NCI-H226 (cell line): ENCODE measurements around the gene THYN1.
"Not testable (repeated sequence)": the region's sequence is repeated elsewhere in the genome, so short reads cannot be mapped to it uniquely, and the experiment has no call there.

Source experiments
- DNase-seq: peaks from one replicate; pipeline ENCODE4 v3.0.0-alpha.2; 2015

Gene THYN1

DNA sequence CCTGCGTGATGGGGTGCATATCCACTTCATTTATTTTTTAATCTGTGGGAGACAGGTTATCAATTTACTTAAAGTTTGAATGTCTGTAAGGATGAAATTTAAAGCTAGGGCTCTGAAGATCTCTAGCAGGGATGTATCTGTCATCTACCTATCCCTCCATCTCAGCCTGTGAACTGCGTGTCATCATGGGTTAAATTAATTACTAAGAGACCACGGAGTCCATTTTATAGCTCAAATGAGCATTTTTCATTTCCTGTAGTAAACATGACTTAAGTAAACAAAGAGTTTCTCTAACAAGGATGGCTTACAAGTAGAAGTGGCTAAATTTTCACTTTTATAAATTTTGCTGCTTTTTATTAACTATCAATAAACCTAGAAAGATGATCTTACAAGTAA lies 20.2 kb upstream of the THYN1 start:
- DNase-seq, result no peak

DNA sequence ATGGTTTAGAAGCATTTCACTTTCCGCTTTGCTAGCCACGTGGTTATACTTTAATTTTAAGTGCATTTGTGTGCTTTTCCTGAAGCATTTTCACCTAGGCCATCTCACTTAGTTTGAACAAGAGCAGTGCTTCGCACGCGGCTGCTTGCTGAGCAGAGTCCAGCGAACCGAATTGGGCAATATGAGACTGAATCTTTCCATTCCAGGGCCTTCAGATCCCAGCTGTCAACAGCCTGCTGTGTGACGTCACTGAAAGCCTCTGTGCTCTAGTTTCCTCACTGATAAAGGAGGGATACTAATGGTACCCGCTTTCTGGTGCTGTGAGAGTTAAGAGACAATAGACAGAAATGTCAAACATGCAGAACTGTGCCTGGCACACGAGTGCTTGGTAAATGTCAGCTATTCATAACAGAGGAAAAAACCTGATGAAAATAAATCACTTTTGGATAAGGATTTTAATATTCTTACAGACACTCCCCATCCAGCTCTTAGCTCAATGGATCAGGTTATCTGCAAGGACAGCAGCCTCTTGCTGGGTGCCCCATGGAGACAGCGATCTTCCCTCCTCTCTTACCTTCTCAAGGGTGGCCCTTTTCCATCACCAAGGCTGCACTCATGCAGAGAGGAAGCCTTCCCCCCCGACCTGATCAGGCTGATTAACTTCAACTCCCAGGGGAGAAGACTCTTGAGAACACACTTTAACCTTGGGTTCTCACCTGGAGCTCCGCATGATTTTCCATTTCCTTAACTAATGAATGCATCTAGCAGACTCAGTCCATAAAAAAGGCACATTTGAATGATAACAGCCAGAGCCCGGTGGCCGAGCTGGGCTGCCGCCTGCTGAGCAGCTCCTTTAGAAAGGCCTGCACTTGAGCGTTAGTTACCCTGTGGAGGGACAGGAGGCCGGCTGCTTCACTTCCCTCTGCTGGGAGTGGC lies 19.5 kb upstream of the THYN1 start:
- DNase-seq, result no peak

DNA sequence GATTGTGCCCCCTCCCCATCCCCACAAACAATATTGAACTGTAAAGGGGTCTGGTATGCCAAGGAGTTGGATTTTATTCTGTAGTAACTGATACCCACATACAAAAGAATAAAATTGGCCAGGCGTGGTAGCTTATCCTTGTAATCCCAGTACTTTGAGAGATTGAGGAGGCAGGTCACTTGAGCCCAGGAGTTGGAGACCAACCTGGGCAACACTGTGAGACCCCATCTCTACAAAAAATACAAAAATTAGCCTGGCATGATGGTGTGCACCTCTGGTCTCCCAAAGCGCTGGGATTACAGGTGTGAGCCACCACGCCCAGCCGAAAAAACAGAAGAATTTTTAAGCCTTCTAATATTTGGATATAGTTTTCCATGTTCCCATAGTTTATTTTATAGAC lies 18.8 kb upstream of the THYN1 start:
- DNase-seq, result no peak

DNA sequence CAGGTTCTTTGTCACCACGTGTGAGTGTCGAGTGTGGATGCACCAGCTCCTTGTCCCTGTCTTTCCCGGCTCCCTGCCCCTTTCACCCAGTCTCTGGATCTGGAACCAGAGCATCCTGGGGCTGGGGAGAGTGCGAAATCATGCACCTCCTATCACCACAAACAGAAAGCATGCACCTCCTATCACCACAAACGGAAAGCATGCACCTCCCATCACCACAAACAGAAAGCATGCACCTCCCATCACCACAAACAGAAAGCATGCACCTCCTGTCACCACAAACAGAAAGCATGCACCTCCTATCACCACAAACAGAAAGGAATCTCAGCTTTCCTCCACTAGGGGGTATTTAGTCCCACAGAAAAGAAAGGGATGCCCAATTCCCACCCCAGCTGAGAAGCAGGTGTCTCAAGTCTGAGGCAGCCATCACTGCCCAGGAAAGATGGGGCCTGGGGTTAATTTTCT lies 17.1 kb upstream of the THYN1 start:
- DNase-seq, result peak; percentile 21

DNA sequence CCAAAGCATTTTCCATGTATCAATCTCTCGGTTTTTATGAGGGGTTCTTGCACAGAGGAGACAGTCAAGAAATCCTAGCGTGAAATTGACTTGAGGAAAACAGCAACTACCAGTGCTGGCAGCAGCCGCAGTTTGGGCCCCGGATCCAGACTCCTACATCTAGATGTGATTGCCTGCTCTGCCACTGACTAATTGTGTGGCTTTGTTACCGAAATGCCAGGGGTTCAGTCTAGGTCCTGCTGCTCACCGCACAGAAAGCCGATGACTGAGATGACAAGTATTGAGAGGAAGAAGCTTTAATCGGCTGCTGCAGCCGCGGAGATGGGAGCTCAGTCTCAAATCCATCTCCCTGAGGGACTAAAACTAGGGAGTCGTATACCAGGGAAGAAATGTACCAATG lies 14.8 kb upstream of the THYN1 start:
- DNase-seq, result no peak

DNA sequence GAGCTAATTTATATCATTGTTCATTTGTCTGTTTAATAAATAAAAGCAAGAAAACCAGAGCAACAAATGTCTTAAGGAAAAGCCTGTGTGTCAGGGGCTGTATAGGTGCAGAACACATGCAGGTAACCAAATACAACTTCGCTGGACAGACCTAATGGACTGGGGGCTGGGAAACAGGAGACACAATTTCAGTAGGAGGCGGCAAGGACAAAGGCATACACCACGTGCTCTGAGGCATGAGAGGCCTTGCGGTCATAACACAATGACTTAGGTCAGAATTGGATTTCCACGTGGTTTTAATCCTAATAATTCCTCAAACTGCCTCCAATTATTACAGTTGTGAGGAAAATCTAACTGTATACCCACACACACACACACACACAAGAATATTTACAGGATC lies 14.3 kb upstream of the THYN1 start:
- DNase-seq, result no peak

DNA sequence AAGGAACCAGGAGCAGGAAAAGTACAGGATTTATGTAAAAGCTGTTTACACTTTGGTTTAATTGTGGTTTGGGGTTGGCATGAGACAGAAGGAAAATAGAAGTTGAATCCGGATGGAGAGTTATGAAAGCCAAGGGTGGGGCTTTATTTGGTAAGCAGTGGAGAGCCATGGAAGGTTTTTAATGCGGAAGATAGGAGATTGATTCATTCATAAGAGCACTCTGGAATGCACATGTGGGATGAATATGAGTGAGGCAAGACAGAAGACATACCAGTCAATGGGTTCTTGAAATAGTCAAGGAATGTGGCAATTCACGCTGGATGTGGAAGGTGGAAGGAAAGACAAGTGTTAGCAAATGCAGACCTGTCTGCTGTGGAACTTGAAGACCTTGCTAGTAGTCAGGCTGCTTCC lies 13.7 kb upstream of the THYN1 start:
- peak; percentile 81 for DNase-seq

DNA sequence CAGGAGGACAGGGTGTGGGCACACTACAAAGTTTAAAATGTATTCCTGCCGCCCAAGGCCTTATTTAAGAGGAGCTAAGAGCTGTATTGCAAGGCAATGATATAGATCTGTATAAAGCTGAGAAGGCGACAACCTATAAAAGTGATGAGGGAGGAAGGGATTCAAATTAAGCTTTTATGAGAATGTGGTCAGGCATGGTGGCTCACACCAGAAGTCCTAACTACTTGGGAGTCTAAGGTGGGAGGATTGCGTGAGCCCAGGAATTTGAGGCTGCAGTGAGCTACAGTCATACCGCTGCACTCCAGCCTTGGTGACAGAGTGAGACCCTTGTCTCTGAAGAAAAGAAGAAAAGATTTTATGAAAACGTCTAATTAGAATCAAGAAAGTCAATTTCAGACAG lies 13.3 kb upstream of the THYN1 start:
- DNase-seq, result no peak

DNA sequence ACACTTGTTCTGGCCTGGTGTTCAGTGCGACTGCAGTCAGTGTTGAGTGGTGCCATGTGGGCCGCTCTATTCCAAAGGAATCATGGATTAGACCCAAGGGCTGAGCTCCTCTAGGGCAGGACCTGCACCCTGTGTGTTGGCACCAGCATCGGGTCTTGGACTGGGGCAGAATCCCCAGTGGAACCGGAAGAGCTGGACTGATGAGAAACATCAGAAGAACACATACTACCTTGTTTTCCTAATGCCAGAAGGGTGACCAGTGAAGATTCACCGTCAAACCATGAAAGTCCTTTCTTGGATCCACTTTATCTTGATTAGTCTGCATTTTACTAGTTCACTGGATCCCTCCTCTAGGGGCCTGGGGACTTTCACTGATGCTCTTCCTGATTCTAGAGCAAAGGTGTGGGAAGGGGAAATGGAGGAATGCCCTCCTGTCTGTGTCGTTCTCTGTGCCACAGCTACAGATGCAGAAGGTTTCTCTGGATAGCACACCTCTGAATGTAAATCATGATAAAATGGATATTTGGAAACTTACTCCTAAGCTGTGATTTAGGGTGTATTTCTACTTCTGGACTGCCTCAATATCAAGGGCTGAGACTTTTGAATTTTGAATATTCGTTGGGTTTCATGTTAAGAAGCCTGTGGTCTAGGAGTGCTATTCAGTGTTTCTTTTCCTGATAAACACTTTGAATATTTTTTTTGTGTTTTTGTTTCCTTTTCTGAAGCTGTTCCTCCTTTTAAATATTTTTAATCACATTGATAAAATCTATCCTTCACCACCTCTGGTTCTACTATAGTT lies 12.0 kb upstream of the THYN1 start:
- DNase-seq, result no peak

DNA sequence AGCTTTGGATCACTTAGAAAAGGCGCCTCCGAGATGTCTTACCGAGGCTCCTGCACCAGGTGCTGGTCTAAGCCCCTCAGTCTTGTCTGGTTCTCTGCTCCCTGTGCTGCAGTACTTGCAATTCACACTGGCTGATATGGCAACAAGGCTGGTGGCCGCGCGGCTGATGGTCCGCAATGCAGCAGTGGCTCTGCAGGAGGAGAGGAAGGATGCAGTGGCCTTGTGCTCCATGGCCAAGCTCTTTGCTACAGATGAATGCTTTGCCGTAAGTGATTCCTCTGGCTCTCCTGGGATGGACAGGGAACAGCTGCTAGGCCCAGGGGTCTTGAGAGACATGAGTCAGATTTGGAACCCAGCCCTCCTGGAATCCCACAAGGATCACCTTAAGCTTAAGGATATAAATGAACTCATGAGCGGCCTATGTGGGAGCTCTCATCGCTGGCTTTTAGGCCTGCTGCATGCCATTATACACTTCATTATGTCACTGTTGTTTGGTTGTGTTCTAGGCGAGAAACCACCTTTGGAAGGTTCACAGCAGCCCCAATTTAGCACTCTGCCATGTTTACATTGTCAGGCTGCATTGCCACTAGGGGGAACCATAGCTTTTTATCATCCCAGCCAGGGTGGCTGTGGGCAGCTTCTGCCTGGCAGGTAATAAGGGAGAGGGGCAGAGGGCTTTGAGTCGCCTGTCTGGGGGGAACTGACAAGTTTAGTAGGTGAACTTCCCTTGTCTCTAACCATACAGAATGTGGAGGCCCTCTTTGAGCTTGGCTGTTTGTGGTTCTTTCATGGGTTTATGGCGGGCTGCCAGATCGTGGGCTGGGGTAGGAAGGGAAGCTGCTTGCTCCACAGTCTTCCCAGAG lies 8.7 kb upstream of the THYN1 start:
- DNase-seq, result peak; percentile 6

DNA sequence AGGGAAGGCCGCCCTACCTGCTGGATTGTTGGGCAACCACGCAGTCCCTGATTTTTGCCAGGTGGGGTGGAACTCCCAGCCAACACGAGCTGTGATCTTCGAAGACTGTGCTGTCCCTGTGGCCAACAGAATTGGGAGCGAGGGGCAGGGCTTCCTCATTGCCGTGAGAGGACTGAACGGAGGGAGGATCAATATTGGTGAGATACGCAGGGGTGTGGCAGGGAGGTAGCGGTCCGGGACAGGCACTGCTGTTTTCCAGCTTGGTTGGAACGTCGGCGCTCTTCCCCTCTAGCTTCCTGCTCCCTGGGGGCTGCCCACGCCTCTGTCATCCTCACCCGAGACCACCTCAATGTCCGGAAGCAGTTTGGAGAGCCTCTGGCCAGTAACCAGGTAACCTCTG lies 7.8 kb upstream of the THYN1 start:
- DNase-seq, result no peak

DNA sequence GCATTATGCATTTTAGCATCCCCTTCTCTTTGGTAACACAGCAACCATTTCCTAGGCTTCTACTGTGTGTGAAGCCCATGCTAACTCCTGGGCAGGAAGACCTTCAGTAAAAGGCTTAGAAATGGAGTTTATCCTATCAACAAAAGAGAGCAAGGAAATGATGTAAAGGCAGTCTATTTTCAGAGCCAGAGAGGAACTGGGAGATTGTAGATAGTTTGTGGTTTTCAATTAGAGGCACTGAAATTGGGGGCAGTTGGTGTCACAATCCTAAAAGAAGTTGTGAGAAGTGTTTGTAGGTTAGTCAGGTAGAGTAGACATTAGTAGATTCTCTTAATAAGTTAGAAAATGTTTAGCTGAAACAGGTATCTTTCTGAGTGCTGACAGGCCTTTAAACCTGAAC lies 7.4 kb upstream of the THYN1 start:
- no peak for DNase-seq

DNA sequence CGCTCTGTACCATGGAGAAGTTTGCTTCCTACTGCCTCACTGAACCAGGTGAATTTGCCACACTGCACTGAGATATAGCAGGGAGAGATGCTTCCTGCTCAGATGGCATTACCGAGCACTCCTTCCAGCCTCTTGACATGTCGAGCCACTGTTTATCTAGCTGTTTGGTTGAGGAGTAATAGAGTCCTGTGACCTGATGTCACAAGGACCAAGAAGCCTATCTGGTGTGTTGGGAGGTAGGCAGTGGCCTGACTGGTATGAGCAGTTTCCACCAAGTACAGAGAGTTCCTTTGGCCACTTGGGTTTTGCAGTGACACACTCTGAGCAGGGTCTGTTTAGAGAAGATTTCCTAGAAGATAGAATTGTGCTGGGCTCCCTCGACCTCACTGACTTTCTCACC lies 5.4 kb upstream of the THYN1 start:
- DNase-seq, result no peak

DNA sequence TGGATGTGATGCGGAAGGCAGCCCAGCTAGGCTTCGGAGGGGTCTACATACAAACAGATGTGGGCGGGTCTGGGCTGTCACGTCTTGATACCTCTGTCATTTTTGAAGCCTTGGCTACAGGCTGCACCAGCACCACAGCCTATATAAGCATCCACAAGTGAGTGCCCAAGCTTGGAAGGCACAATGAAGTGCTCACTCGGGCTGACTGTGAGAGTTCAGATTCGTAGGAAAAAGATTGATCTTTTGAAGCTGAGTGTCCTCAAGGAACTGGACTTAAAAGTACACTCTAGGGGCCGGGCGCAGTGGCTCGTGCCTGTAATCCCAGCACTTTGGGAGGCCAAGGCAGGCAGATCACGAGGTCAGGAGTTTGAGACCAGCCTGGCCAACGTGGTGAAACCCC lies 3.9 kb upstream of the THYN1 start:
- DNase-seq, result no peak

DNA sequence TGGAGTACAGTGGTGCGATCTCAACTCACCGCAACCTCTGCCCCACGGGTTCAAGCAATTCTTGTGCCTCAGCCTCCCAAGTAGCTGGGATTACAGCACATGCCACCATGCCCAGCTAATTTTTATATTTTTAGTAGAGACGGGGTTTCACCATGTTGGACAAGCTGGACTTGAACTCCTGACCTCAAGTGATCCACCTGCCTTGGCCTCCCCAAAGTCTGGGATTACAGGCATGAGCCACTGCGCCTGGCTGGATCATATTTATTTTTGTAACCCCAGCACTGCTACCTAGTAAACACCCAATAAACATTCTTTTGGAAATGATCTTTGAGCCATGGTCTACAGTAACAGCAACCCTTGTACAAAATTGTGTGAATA lies 2.0 kb upstream of the THYN1 start:
- DNase-seq, result not testable (repeated sequence)

DNA sequence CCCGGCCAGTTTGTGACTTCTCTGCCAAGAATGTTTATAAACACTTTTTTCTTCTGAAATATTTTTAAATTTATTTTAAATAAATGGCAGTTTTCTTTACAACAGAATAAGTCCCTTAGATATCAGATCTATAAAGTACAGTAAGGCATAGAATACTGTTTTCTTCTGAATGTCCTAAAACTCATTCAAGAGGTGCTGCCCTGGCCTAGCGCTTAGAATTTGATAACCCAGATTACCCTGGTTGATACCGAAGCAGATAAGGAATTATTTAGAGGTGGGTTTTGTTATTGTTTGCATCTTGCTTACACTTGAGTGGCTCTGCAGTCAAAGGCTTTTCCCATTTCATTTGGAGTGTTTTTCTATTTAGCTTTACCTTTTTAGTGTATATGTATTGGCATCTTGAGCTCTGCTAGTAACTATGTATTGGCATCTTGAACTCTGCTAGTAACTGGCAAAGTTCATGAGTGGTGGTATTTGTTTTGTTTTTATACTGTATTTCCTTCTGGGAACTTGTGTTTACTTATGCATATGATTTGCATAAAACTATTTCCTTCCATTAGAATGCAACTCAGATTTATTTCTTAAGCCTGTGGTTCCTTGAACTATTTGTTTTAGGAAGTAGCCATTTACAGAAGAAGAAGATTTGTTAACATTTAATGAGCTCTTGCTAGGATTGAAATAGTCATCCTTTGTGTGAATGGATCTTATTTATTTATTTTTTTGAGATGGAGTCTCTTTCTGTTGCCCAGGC lies 1.5 kb upstream of the THYN1 start:
- DNase-seq, result no peak

DNA sequence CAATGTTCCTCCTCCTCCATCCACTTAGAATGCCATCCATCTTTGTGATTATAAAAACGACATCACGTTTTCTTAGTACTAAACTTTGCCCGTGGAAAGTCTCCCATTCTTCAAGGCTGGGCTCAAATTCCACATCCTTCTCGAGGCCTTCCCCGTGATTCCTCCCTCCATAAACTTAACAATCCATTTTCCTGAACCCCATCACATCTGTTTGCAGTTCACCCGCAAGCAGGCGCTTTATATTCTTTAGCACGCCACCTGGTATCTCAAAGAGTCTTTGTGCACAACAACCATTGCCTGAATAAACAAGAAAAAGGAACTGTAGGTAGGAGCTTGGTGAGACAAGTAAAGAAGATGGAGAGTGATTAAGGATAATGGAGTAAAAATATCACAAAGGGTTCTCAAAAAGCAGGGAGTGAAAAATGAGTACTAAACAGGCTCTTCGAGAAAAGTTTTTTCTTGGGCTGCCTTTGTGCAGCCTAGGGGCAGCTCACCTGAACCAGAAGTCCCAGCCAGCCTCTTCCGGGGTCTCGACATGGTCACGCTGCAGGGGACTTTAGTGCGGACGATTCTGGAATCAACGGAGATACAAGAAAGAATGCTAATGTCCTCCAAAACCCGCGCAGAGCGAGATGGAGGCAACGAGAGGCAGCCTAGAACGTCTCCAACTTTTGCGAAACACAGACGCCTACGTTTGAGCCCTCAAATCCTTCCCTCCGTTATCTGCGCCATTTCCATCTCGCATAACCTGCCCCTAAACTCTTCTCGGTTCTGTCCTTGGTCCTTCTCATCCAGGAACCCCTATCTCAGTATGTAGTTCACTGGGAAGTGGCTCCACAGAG lies 585 bp downstream of the THYN1 start:
- no peak for DNase-seq

DNA sequence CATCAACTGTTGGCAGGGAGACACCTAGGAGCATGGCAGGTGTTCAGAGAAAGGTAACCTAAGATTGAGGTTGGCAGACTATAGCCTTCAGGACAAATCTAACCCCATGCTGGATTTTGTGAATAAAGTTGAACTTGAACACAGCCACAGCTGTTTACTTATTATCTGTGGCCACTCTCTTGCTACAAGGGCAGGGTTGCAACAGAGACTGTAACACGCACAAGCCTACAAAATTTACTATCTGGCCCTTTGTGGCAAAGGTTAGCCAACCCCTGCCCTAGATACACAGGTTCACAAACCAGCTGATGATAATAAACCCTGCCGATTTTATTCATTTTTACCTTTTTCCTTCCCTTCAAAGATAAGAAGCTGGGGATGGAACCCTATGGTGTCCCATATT lies 2.5 kb downstream of the THYN1 start:
- no peak for DNase-seq

DNA sequence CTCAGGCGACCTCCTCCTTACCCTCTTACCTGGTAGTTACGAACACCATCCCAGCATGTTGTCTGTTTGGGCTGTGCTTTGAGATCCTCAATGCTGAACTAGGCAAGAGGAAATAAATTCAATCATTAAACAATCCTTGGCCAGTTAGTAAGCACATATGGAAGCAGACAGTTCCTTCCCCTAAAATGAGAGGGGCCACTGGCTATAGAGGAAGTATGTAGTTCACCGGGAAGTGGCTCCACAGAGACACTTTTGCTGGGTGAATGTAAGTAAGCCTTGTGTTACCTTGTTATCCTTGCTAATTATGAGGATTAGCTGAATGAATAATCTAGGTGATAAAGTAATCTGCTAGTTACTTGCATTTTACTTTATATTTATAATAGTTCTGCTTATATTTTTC lies 2.9 kb downstream of the THYN1 start:
- DNase-seq, result no peak

DNA sequence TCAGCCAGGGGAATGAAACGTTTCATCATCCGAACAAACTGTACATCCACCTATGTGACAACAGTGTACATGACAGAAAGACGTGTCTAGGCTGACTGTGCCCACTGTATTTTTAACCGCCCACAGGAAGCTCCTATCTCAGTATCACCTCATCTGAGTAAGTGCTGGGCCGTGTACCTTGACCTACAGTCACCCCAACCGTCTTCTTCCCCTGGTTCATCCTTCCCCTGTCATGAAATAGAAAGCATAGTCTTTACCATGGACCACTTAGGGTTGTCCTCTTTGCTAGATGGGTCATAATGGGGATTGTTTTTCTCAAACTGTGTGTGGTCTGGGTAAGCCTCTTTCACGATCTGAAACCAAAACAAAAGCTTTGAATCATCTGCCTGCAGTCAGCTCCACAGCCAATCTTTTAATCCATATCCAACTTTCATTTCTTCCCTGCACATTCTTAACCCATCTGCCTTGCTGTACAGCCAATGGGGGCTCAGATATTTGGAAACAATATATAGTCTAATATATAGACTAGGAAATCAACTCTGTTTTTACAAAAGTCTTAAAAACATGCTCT lies 4.2 kb downstream of the THYN1 start:
- no peak for DNase-seq

DNA sequence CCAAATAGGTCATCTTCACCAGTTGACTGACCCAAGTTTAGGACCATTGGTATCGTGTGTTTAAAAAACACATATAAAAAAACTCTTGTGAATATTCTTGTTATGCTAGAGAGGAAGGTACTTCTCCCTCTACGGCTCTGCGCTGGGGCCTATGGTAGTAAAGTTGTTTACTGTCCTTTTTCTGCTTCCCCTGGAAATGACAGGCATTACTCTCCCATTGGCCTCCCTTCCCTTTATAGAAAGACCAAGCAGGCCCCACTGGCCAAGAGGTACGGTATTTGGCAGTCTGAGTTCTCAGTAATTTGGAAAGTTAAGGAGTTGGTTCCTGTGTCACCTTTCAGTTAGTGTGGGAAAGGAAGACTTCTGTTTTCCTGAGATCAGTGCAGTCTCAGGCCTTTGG lies 6.5 kb downstream of the THYN1 start:
- DNase-seq, result no peak
